ENCODE results near the gene ZBTB24.

DNA sequence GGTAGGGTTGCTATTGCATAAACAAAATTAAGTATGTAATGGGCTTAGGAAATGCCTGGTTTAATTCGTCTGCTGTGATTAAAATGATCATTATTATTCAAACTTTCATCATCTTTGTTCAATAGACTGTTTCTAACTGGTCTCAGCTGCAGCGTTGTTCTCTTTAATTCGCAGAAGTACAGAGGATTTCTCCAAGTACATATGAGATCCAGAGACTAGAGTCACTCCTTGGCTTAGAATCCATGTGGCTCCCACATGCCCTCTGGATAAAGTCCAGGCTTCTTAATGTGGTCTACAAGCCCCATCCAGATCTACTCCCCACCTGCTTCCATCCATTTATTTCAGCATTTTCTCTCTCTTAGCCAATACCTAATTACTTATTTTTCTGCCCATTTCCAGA lies 1.1 kb upstream of the ZBTB24 start:
- TF ChIP-seq EZH2 (IDR thresholded peaks at IDR 0.05; ENCODE audit: insufficient read depth, poor library complexity, severe bottlenecking), result no peak
- no peak for TF ChIP-seq EZH2phosphoT487 (IDR thresholded peaks at IDR 0.05; ENCODE audit: insufficient read depth, low read depth)
